Left kidney (tissue), 2 donors: ENCODE data around the gene CFI. TPM values are rescaled to one million over a fixed set of nuclear protein-coding genes. Genes with fewer than 3 reads are reported as not detected.
"Not testable (repeated sequence)": the region's sequence is repeated elsewhere in the genome, so short reads cannot be mapped to it uniquely, and the experiment has no call there.

Source experiments
- DNase-seq: peaks from one replicate; pipeline ENCODE4 v3.0.0-alpha.2; 2013
- polyA plus RNA-seq: library from polyadenylated mRNA; unstranded; fragments of 120-200 nt; gene quantifications from one replicate; pipeline ENCODE4 v1.2.1, GENCODE V29; 2013; ENCODE audit not compliant: insufficient read length

CFI gene
- polyA plus RNA-seq, 1 donor: 105 TPM

DNA sequence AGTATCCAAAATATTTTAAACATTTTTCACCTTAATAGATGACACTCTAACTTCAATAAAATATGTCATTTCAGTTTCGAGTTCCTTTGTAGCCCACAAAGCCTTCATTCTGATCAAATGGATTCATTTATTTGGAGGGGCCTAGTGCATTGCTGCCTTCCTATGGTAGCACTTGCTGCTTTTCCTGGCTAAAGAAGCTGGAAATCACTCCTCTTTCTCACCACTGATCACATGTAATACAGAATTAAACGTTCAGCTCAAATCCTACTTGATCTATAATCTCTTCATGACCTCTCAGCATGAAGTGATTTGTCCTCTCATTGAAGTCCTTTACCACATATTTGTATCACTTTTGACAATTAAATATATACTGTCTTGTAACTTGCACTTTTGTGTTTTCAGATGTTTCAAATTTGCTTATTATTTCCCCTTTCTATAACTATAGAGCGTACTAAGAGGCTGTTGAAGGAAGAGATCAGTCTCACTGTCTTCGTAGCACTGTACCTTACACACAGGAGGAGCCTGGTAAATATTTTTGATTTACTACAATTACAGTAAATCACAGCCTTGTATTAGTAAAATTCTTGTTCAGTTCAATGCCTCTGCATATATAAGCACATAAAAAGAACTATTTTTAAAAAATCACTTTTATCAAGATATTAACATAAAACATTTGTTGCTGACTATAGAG lies 555 bp downstream of the CFI start:
- DNase-seq: no peak

DNA sequence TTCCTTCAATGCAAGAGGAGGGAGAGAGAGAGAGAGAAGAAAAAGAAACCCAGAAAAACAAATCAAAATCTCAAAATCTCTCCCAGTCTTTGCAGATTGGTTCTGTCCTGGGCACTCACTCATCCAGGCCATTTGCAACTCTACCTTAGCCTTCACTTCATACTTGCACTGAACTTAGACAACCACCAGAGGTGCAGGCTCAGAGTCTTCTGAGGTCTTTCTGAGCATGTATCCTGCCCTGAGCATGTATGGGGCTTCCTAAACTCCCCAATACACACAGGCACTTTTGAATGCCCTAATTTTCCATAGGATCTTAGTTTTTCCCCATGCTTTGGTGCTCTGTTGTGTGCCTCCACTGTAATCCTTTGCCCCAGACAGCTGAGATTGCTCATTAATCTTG lies 2.9 kb downstream of the CFI start:
- DNase-seq: no peak

DNA sequence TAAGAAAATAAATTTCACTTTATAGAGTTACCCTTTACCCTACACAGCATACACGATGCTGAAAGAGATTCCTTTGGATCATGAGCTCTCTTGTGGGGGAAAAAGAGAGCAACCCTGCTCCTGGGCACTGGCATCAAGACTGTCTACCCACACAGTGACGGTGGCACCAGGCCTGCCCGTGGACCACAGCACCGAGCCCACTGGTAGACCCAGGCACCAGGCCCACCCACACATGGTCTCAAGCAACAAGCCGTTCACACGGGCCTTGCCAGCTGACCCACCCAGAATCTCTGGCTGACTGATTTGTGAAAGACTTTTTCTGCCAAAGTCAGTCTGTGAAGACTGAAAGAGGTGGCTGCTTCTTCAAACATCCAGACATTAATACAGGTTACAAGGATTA lies 6.7 kb downstream of the CFI start:
- no peak for DNase-seq

DNA sequence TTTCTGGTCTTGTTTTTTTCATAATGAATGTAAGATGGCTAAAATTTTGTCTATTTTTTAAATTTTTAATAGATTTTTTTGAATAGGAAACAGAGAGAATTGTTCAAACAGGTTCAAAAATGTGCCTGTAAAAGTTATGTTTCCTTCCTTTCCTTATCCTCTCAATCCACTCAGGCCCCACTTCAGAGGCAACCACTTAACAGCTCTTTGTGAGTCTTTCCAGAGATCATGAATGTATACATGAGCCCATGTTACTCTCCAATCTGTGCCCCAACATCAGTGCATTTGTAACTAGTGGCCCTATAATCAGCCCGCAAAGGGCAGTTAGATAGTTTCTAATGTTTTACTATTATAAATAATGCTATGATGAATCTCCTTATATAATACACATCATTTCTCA lies 14.0 kb downstream of the CFI start:
- DNase-seq: no peak

DNA sequence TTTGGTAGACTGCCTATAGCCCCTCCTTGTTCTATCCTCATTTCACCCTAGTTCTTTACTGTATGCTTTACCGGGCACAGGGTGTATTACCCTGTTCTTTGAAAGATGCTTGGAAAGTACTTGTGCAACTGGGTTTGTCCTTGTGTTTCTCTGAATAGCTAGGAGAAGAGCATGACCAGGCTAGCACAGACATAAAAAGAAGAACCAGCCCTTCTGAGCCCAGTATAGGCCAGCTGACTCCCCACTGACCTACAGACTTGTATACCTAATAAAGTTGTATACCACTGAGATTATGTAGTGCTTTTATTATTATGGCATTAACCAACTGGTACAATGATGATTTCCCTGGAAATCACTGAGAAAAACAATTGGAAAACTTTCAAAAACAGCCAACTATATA lies 15.0 kb downstream of the CFI start:
- DNase-seq: no peak

DNA sequence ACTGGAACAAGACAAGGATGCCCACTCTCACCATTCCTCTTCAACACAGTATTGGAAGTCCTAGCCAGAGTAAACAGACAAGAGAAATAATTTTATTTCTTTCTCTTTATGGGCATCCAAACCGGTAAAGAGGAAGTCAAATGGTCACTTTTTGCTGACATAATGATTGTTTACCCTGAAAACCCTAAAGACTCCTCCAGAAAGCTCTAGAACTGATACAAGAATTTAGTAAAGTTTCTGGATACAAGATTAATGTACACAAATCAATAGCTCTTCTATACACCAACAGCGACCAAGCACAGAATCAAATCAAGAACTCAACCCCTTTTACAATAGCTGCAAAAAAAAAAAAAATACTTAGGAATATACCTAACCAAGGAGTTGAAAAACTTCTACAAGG lies 19.7 kb downstream of the CFI start:
- DNase-seq: not testable (repeated sequence)

DNA sequence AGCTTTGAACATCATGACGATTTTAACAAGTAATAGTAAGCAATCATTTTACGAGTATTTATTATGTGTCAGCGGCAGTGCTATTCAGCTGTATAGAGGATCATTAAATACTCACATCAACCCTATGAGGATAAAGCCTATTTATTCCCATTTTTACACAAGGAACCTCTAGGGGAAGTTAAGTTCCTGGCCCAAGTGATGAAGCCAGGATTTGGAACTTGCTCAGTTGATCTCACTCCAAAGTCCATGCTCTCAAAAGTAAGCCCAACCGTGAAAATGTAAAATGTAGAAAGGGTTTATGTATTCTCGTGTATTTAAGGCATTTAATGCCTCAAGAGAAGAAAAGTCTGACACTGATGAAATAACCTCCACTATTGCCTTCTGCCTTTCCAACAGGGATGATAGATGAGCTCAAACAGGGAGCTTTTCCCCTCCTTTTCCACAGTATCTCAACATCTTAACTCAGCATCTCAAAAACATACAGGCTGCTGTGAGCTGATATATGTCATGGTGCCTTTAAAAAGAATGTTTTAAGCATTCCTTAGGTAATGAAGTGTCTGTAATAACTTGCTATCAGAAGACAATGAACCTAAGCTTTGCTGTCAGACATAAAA lies 36.9 kb downstream of the CFI start:
- DNase-seq: no peak

DNA sequence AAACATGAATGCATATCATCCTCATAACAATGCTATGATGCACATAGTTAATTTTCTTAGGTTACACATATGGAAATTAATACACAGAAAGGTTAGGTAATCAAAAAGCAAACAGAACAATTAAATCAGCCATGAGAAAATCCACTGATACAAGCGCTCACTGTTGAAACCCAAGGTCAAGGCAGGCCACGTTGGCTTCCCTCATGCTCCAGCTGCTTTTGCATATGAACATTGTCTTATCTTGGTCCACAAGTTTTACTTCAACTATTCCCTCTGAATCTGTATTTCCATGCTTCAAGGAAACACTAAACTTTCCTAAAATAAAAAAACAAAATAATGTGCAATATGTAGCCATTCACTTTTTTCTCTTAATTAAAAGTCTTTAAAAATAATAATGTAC lies 37.4 kb downstream of the CFI start:
- DNase-seq: no peak

DNA sequence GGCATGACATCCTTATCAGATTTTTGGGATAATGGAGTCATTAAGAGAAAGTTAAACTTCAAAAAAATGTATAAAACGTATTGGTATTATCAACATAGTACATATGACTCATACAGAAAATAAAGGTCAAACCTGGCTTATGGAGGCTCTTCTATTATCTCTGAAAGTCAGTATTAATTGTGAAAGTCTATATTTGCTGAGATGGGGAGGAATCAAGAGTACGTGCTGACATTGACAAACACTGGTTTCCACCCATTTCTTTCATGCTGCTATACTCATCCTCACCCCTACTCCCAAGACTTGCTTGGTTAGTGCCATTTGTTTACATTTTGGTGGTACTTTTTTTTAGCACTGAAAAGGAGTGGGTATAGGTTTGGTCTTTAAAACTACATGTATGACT lies 41.1 kb downstream of the CFI start:
- no peak for DNase-seq

DNA sequence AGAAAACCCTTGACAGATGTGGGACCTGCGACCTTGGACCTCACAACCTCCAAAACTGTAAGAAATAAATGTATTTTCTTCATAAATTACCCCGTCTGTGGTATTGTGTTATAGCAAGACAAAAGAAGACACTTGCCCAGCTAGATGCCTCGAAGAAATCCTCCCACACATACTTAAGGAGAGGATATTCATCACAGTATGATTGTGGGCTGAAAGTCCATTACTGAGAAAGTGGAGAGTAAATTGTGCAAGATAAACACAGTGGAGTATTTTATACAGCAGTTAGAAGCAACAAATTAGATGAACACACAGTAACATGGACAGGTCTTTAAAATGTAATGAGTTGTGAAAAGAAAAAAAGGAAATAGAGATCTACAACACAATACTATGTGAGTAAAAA lies 46.1 kb downstream of the CFI start:
- no peak for DNase-seq

DNA sequence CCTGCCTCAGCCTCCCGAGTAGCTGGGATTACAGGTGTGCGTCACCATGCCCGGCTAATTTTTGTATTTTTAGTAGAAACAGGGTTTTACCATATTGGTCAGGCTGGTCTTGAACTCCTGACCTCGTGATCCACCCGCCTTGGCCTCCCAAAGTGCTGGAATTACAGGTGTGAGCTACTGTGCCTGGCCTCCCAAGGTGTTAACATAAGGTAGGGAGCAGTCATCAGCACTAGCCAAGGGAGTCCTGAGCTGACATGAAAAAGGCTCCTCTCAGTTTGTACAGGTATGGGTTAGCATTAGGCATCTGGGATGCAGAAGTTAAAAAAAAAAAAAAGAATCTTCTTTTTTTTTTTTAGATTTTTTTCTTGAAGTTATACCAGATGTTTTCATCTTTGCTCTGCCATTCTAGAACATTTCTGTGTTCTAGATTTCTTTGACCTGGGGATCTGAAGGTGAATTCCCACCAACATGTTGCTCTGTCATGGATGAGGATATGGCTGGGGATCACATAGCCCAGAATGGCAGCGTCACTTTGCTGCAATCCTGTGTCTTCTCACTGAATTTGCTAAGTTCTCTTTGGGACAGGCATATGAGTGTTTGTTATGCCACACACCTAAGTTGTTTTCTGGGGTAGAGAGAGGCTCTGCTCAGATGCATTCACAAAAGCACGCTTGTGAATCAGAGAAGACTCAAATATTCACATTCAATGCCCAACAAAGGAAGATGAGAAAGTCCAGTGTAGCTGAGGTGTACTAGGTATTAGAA lies 47.5 kb downstream of the CFI start:
- DNase-seq: no peak

DNA sequence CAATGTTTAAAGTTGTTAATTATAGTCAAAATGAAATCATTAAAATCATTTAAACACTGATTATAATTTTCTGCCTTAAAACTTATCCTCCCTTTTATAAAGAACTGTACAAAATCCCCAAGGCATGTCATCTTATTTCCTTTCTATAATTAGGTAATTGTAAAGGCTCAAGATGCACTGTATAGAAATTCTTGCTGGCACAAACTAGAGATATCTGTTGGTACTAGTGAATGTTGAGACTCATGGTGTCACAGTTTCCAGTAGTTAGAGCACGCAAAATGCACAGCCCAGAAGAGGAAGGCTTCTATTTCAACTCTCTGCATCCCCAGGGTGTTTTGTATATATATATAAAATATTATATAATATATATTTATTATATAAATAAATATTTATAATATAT lies 49.3 kb downstream of the CFI start:
- no peak for DNase-seq

DNA sequence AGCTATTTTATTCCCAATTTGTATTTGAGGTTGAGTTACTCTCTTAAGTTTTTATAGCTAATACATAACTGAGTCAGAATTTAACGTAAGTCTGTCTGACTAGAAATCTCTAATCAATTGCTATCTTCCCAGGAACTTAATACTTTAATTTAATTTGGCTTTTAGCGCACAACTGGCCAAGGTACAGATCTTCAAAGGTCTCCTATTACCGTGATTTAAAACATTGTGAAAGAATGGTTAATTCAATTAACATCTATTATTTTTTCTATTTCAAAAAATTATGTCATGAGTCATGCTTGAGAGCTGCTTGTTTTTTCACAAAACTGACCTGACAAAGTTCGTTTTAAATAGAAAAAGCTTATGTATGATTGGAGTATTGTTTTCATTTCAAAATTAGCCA lies 49.9 kb downstream of the CFI start:
- no peak for DNase-seq

DNA sequence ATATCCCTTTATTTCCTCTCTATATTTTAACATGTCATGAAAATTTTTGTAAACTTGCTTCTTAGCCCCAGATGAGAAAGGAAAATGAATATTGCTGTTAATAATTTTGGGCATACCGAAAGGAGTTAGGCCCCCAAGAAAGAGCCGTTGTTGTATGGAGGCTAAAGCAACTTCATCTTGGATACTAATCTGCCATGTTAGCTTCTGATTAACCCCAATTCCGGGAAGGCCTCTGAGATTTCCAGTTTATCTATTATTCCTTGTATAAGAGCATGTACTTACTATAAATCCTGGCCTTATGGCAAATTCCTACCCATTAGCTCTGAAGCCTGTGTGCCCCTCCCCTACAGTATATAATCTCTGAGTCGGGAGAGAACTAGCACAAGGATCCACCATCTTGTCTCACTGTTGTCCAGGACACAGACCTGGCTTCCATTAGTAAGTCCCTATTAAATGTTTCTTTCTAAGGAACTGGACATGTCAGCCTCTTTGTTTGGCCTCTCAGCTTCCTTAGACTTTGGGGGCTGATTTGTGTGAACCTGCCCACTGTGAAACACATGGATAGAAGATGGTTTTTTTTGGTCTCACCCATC lies 51.1 kb downstream of the CFI start:
- no peak for DNase-seq

DNA sequence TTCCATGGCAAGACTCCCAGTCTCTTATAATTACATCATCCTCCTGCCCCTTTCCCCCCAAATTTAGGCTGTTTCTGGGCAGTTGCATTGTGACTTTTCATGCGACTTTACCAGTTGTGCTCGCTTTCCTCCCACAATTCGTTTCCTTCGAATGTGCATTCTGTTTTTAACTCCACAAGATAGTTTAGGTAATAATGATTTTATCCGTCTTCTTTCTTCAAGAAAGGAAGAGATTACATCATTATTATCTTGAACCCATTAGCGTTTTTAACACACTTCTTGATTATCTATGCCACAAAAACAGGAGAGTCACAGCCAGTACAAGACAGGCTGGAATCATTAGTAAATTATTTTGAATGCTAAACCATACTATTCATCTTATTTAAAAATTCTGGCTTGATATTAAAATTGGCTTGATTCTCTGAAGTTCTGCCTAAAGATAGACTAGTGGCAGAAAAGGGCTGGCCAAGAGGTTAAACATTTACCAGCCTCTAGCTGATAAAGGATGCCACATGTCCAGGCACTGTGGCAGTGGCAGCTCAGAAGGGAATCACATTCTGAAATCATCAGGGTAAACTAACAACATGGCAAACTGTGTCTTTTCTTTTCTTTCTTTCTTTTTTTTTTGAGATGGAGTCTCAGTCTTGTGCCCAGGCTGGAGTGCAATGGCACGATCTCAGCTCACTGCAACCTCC lies 52.3 kb downstream of the CFI start:
- DNase-seq: no peak

DNA sequence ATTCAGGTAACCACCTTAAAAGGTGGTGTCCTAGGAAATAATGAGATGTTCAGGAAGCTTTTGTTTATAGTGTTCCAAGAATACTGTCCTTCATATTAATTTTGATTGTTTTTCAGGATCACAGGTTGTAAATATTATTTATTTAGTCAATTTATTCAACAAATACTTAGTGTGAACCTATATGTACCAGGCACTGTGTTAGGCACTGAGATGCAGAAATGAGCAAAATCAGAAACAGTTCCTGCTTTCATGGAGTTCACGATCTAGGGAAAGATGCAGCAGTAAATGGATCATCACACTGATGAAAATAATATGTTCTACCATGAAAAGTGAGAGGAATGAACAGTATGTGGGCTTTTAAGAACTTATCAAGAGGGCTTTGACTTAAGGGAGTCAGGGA lies 53.7 kb downstream of the CFI start:
- DNase-seq: no peak

DNA sequence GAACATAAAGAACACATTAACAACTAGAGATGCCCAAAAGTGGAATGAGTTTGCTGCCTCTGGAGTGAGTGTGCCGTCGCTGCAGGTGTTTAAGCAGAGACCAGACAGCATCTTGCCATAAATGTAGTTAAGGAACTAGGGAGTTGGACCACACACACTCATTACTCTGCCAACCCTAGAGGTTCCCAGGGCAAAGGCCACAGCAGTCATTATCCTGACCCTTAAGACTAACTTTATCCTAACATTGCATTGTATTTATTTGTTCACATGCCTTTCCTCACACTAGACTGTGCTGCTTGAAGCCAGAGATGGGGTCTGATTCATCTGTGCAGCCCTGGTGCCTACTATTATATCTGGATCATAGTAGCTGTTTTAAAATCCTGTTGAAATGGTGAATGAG lies 55.1 kb downstream of the CFI start:
- no peak for DNase-seq

DNA sequence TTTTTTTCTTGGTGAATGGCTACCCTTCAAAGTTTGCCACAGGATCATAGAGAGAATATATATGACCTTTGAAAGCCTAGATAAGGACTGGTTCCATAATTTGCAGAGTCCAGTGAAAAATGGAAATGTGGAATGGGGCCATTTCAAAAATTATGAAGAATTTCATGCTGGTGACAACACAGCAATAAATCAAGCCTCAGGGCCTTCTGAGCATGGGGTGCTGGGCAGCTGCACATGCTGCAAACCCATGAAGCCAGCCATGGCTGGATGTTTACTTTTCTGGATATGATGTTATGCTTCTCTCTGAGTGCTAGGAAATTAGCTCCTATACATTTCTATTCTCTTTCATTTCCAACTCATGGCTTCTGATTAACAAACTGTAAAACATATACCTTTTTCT lies 56.0 kb downstream of the CFI start:
- no peak for DNase-seq

DNA sequence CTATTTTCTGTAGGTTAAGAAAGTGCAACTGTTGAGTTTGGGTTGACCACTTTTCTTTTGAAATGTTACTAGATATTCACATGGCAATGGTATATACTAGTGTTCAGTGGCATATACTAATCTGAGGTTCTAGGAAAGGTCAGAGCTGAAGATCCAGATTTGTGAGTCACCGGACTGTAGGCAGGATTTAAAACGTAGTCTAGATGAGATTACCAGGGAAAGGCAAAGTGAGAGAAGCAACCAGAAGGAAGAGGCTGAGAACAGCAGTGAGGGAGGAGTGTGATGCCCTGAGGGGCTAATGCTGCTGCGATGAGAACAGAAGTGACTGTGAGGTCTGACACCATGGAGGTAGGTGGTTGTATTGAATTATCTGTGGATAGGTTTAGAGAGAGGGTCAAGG lies 62.3 kb downstream of the CFI start:
- DNase-seq: no peak

DNA sequence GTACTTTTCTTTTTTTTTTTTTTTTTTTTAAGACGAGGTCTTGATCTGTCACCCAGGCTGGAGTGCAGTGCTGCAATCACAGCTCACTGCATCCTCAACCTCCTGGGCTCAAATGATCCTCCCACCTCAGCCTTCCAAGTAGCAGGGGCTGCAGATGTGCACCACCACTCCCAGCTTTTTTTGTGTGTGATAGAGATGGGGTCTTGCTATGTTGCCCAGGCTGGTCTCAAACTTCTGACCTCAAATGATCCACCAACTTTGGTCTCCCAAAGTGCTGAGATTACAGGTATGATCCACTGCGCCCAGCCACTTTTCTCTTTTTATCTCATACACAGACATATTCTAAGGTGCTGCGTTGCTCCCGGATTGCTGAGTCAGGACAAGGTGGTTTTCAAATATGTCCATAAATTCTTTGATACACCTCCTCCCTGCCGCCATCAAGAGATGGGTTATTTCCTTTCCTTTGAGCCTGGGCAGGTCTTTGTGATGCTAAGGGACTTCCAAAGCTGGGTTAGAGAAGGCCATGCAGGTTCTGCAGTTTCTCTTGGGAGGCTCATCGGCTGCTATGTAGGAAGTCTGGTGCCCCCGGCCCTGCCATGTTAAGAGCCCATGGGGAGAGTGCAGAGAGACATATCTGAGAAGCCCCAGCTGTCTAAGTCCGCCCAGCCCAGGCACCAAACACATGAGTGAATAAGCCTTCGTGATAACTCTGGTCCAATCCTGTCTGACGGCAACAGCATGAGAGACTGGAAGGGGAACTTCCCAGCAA lies 63.5 kb downstream of the CFI start:
- DNase-seq: no peak

DNA sequence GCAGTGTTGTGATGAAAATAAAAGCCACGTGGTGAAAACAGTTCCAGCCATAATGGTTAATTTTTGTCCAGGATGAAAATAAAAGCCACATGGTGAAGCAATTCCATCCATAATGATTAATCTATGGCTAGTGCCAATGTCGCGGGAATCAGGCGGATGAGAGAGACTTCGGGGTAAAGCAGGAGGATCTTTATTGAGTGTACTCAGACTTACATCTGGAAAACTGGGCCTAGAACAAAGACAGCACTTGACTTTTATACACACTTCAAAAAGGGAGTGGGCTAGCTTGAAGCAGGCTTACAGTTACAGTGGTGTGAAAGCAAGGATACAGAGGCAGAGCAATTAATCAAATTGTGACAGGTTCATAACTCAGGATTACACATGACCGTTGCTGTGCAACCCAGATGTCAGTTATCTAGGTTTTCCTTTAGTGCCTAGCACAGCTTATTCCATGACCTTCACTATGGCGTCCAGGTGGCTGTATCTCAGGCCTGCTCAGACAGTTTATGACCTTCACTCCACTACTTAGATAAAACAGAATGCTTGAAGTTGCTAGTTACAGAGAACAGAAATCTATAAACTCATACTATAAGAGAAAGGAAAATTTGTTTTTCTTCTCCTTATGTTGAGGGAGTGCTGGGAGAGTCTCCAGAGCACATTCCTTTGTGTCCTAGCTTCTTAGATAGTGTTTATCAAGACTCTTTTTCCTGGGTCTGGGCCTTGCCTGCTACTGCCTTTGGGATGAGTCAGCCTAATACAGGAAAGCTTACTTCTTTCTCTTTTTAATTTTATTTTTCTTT lies 66.0 kb downstream of the CFI start:
- DNase-seq: no peak
